Coronary artery (tissue), 2 donors: ENCODE data around the gene TENM3.

Experiments used
- DNase-seq: peaks from one replicate; pipeline ENCODE4 v3.0.0-alpha.2; 2017; ENCODE audit warnings: low spot score
- H3K27ac ChIP-seq, 2 donors: fragments of 200-600 bp; sonication (generic); one replicate each; pipeline ENCODE4 v1.5.1; 2016 to 2019
- H3K4me3 ChIP-seq: fragments of 200-600 bp; sonication (generic); 2 replicates; pipeline ENCODE4 v1.5.1; 2016; ENCODE audit warnings: mild to moderate bottlenecking, moderate library complexity
- CTCF ChIP-seq: fragments of 200-600 bp; sonication (generic); IDR thresholded peaks from one replicate; pipeline ENCODE4 v1.5.1; 2019; ENCODE audit warnings: antibody characterized with exemption

Gene TENM3

GRCh38 chr4:182754895-182755294, 511.7 kb downstream of the TENM3 start:
- DNase-seq = no peak
- Histone ChIP-seq H3K4me3 (no peak overlapping the region), H3K27ac (no peak overlapping the region)
- no peak for TF ChIP-seq CTCF

- H3K4me3 ChIP-seq = no peak overlapping the region
- TF ChIP-seq CTCF = no peak
- no peak for DNase-seq
- H3K27ac ChIP-seq = no peak overlapping the region
Measured at GRCh38 chr4:182756161-182756690, 513.0 kb downstream of the TENM3 start.

GRCh38 chr4:182758273-182758672, 515.1 kb downstream of the TENM3 start:
- no peak for TF ChIP-seq CTCF
- no peak for DNase-seq

GRCh38 chr4:182760551-182761043, 517.4 kb downstream of the TENM3 start:
- TF ChIP-seq CTCF = no peak
- no peak overlapping the region for H3K27ac ChIP-seq
- no peak overlapping the region for H3K4me3 ChIP-seq
- no peak for DNase-seq

More at GRCh38 chr4:182758273-182758672, 515.1 kb downstream of the TENM3 start:
- no peak overlapping the region for H3K27ac ChIP-seq
- no peak overlapping the region for H3K4me3 ChIP-seq

- Histone ChIP-seq H3K4me3 (no peak overlapping the region), H3K27ac (no peak overlapping the region)
- DNase-seq = no peak
- no peak for TF ChIP-seq CTCF
Measured at GRCh38 chr4:182764137-182764536, 520.9 kb downstream of the TENM3 start.

GRCh38 chr4:182764642-182765041, 521.4 kb downstream of the TENM3 start:
- H3K27ac ChIP-seq = no peak overlapping the region
- H3K4me3 ChIP-seq = no peak overlapping the region
- DNase-seq = no peak
- TF ChIP-seq CTCF = no peak
